ENCODE data around the gene FAM110D.

DNA sequence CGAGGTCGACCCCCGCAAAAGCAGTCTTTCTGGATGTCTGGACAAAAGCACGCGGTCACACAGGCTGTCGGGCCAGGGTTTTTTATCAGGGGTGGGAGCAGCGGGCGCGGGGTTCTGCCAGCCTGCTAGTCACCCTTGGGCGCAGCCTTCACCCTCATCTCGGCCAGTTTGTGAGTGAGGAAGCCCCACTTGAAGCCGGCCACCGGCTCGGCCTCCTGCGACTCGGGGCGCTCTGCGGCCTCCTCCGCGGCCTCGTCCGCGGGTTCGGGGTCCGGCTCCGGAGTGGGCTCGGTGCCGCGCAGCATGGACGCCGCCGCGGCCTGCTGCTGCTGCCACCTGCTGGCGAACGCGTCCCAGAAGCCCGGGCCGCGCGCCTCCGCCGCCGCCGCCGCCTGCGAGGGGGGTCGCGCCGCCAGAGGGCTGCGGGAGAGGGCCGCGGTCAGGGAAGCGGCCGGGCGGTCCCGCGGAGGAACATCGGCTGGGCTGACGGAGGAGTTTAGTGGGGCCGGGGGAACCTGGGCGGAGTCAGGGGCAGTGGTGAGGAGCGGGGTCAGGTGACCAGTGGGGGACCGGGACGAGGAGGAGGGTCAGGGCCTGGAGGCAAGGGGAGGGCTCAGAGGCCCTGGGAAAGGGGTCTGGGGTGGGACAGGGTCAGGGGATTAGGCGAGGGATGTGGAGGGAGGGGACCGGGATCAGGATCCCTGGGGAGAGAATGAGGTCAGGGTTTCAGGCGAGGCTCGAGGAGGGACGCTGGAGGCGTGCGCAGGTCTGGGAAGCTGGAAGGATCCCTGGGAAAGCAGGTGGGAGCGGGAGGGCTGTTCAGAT is 5.4 kb downstream of the FAM110D start:
- TF ChIP-seq POLR2AphosphoS5 (IDR thresholded peaks at IDR 0.05; ENCODE audit: low read depth): no peak
- TF ChIP-seq CTCF (IDR thresholded peaks at IDR 0.05; ENCODE audit: insufficient read depth, low read length): no peak
